Stimulated activated CD8-positive, alpha-beta memory T cell treated with anti-CD3 and anti-CD28 coated beads, Interleukin-4, amount 100 ng/mL, for 1 hour (primary cell): ENCODE measurements around the gene FAM181B.
"Not testable (repeated sequence)": the region's sequence is repeated elsewhere in the genome, so short reads cannot be mapped to it uniquely, and the experiment has no call there.

Experiments used
- DNase-seq, 2 donors: peaks; one replicate each; pipeline ENCODE4 v3.0.0-alpha.2; 2020; ENCODE audit warnings: low read depth in 2 of 2, low spot score in 1 of 2

Gene FAM181B

GRCh38 chr11:82732734-82733443 is 775 bp downstream of the FAM181B start:
- no peak for DNase-seq

- no peak for DNase-seq
These were observed 1.3 kb downstream of the FAM181B start for GRCh38 chr11:82732348-82732733.

GRCh38 chr11:82731691-82732277 is 1.9 kb downstream of the FAM181B start:
- DNase-seq, result no peak

- no peak for DNase-seq
These were observed 2.9 kb downstream of the FAM181B start for GRCh38 chr11:82730754-82731153.

- no peak for DNase-seq
These were observed 3.4 kb downstream of the FAM181B start for GRCh38 chr11:82730286-82730685.

- DNase-seq, result no peak
These were observed 9.6 kb downstream of the FAM181B start for GRCh38 chr11:82724026-82724425.

GRCh38 chr11:82722231-82722630 is 11.4 kb downstream of the FAM181B start:
- DNase-seq, result no peak

- no peak for DNase-seq
These were observed 13.2 kb downstream of the FAM181B start for GRCh38 chr11:82720267-82721065.

- no peak for DNase-seq
These were observed 14.1 kb downstream of the FAM181B start for GRCh38 chr11:82719361-82720105.

GRCh38 chr11:82718821-82719220 is 14.8 kb downstream of the FAM181B start:
- no peak for DNase-seq

- DNase-seq, result no peak
These were observed 15.4 kb downstream of the FAM181B start for GRCh38 chr11:82718307-82718706.

GRCh38 chr11:82714346-82715174 is 19.1 kb downstream of the FAM181B start:
- DNase-seq, result no peak

- no peak for DNase-seq
These were observed 22.0 kb downstream of the FAM181B start for GRCh38 chr11:82711648-82712047.

GRCh38 chr11:82703796-82704195 is 29.9 kb downstream of the FAM181B start:
- DNase-seq, result no peak

- no peak for DNase-seq
These were observed 30.4 kb downstream of the FAM181B start for GRCh38 chr11:82703226-82703625.

- DNase-seq, result no peak
These were observed 31.7 kb downstream of the FAM181B start for GRCh38 chr11:82701847-82702520.

GRCh38 chr11:82698576-82699352 is 34.9 kb downstream of the FAM181B start:
- no peak for DNase-seq

- DNase-seq, result no peak
These were observed 40.7 kb downstream of the FAM181B start for GRCh38 chr11:82692981-82693380.

GRCh38 chr11:82689347-82689746 is 44.3 kb downstream of the FAM181B start:
- DNase-seq, result not testable (repeated sequence)
